HepG2 (cell line): ENCODE measurements around the gene LYPLA2. TPM values are rescaled to one million over a fixed set of nuclear protein-coding genes. Genes with fewer than 3 reads are reported as not detected.

Source experiments
- ATF7-NPFF ChIP-seq: sonication (generic); formaldehyde crosslinking; IDR thresholded peaks from 2 replicates; pipeline ENCODE4 v1.8.1; 2023; ENCODE audit warnings: mild to moderate bottlenecking, low read depth, missing genetic modification reagents, moderate library complexity
- DNMT3B ChIP-seq: conservative IDR thresholded peaks from 2 replicates; pipeline ENCODE4 v1.6.1; 2016; ENCODE audit warnings: missing biosample characterization, control low read depth
- EHMT2 ChIP-seq: fragments of 200-600 bp; sonication (generic); IDR thresholded peaks from 2 replicates; pipeline ENCODE4 v1.7.0; 2017; ENCODE audit warnings: antibody characterized with exemption, low read depth, low read length, borderline replicate concordance
- ELF3 ChIP-seq: IDR thresholded peaks from 2 replicates; pipeline ENCODE4 v1.6.1; 2016; ENCODE audit warnings: missing genetic modification reagents, missing compliant biosample characterization
- MIER3 ChIP-seq: IDR thresholded peaks from 2 replicates; pipeline ENCODE4 v1.6.1; 2016; ENCODE audit warnings: missing compliant biosample characterization, borderline replicate concordance
- PRPF4 ChIP-seq: fragments of 200-400 bp; formaldehyde crosslinking; IDR thresholded peaks from 2 replicates; pipeline ENCODE4 v1.6.1; 2016; ENCODE audit warnings: low read length, low read depth; ENCODE audit not compliant: poor library complexity, severe bottlenecking
- SOX13 ChIP-seq, 3 experiments: fragments of 450-650 bp in 1 of 3; sonication (generic) in 1 of 3; formaldehyde crosslinking in 1 of 3; IDR thresholded peaks in 2 of 3; conservative IDR thresholded peaks in 1 of 3; 2 replicates each; pipeline versions ENCODE4 v1.5.0 to v1.6.1; 2016 to 2020; ENCODE audit warnings: antibody characterized with exemption in 1 of 3, mild to moderate bottlenecking in 1 of 3, missing compliant biosample characterization in 1 of 3, missing genetic modification reagents in 1 of 3, moderate library complexity in 1 of 3
- TBL1XR1 ChIP-seq: fragments of 150-350 bp; IDR thresholded peaks from 2 replicates; pipeline ENCODE4 v1.6.1; 2014; ENCODE audit warnings: borderline replicate concordance, low read length; ENCODE audit not compliant: partially characterized antibody
- U2AF2 ChIP-seq: fragments of 200-400 bp; formaldehyde crosslinking; IDR thresholded peaks from 2 replicates; pipeline ENCODE4 v1.6.1; 2017; ENCODE audit warnings: low read depth, mild to moderate bottlenecking, low read length
- XRCC5 ChIP-seq: fragments of 200-400 bp; formaldehyde crosslinking; optimal IDR thresholded peaks from 2 replicates; pipeline ENCODE3; 2017; ENCODE audit warnings: mild to moderate bottlenecking, low read length
- ZBTB42 ChIP-seq: sonication (generic); formaldehyde crosslinking; IDR thresholded peaks from 2 replicates; pipeline ENCODE4 v1.5.0; 2020; ENCODE audit warnings: mild to moderate bottlenecking, missing genetic modification reagents
- ZFAT ChIP-seq: sonication (generic); formaldehyde crosslinking; conservative IDR thresholded peaks from 2 replicates; pipeline ENCODE4 v1.8.1; 2023; ENCODE audit warnings: missing genetic modification reagents, inconsistent platforms
- ZIK1 ChIP-seq: sonication (generic); formaldehyde crosslinking; IDR thresholded peaks from 2 replicates; pipeline ENCODE4 v1.5.0; 2020; ENCODE audit warnings: mild to moderate bottlenecking, low read depth, missing genetic modification reagents, borderline replicate concordance
- ZNF207 ChIP-seq: fragments of 450-650 bp; IDR thresholded peaks from 2 replicates; pipeline ENCODE4 v1.6.1; 2016; ENCODE audit warnings: antibody characterized with exemption, borderline replicate concordance
- ZNF678 ChIP-seq: sonication (generic); formaldehyde crosslinking; IDR thresholded peaks from 2 replicates; pipeline ENCODE4 v1.4.0; 2020; ENCODE audit warnings: mild to moderate bottlenecking, missing genetic modification reagents
- ZNF790 ChIP-seq: sonication (generic); formaldehyde crosslinking; IDR thresholded peaks from 2 replicates; pipeline ENCODE4 v1.8.0; 2022; ENCODE audit warnings: missing genetic modification reagents, mild to moderate bottlenecking, borderline replicate concordance
- polyA plus RNA-seq, 8 experiments: library from polyadenylated mRNA; depleted of rRNA in 3 of 8; stranded (reverse) in 7 of 8; unstranded in 1 of 8; fragments of >200 nt; fragmentation: Illumina TruSeq in 4 of 8; extraction: Trizol in 4 of 8; gene quantifications; 2 replicates each; pipeline versions ENCODE4 v1.2.1 to v1.2.3, GENCODE V29; 2011 to 2016; ENCODE audit warnings: low read depth in 4 of 8, missing spikeins in 1 of 8, mixed read lengths in 1 of 8; ENCODE audit not compliant: insufficient read depth in 1 of 8
- total RNA-seq, 5 experiments: library from RNA; depleted of rRNA; stranded (reverse); fragments of >200 nt; fragmentation: Illumina TruSeq; extraction: Trizol; gene quantifications; 2 replicates each; pipeline ENCODE4 v1.2.3, GENCODE V29; 2016; ENCODE audit warnings: low read depth in 1 of 5
- TF ChIP-seq, protein P1 (sequence below): sonication (generic); formaldehyde crosslinking; IDR thresholded peaks from 2 replicates; pipeline ENCODE4 v1.5.0; 2020; ENCODE audit warnings: missing genetic modification reagents, mild to moderate bottlenecking, borderline replicate concordance
- TF ChIP-seq, protein P2 (sequence below): sonication (generic); formaldehyde crosslinking; IDR thresholded peaks from 2 replicates; pipeline ENCODE4 v1.4.0; 2020; ENCODE audit warnings: mild to moderate bottlenecking, missing genetic modification reagents
- TF ChIP-seq, protein P3 (sequence below): sonication (generic); formaldehyde crosslinking; IDR thresholded peaks from 2 replicates; pipeline ENCODE4 v1.4.0; 2020; ENCODE audit warnings: missing genetic modification reagents
- TF ChIP-seq, protein P4 (sequence below): sonication (generic); formaldehyde crosslinking; IDR thresholded peaks from 2 replicates; pipeline ENCODE4 v1.4.0; 2020; ENCODE audit warnings: missing genetic modification reagents

The LYPLA2 gene
- total and polyA plus RNA-seq, 2 of the 13 experiments (the other 11 are each of a cell fraction or from before 2014, with no cell fraction given) = 72.1 to 73.2 TPM

DNA sequence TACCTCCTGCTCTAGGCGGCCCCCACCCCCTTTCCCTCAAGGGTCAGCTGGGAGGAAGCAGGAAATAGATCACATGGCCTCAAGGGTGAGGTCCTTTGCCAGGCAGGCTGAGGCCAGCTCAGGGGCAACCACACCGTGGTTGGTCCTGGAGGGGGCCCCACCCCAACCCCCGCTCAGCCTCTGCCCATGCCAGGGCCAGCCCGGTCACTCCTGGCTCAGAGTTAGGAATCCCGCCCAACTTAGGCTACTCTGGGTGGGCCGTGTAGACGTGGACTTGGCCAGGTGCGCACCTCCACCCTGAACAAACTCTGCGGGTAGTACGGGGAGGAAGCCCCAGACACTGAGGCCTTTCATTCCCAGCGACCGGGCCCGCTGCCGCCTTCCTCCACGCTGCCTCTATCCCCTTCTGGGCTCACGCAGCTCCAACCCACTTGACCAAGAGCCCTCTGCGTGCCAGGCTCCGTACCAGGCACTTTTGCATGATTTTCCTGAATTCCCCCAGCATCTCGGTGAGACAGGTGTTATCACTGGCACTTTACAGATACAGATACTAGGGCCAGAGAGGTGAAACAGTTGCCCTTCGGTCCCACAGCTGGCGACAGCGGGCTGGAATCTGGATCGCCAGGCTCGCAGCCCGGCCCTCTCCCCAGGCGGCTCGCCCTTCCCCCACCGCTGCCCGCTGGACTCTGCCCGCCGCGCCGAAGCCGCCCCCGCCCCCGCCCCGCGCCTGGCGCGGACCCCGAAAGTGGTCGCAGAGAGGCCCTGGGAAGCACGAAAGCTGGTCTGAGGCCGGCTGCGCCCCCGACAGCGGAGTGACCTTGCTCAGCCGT lies 8.8 kb downstream of the LYPLA2 start (continued):
- no peak for TF ChIP-seq ZNF678
- no peak for TF ChIP-seq ZFAT (CRISPR knock-in tag)
- TF ChIP-seq, protein P1, sequence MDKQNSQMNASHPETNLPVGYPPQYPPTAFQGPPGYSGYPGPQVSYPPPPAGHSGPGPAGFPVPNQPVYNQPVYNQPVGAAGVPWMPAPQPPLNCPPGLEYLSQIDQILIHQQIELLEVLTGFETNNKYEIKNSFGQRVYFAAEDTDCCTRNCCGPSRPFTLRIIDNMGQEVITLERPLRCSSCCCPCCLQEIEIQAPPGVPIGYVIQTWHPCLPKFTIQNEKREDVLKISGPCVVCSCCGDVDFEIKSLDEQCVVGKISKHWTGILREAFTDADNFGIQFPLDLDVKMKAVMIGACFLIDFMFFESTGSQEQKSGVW (CRISPR knock-in tag) = no peak
- TF ChIP-seq EHMT2 = no peak
- no peak for TF ChIP-seq PRPF4
- peak; percentile 72; the same call in 1 of the 2 replicates for TF ChIP-seq MIER3
- no peak for TF ChIP-seq U2AF2
- TF ChIP-seq, protein P2, sequence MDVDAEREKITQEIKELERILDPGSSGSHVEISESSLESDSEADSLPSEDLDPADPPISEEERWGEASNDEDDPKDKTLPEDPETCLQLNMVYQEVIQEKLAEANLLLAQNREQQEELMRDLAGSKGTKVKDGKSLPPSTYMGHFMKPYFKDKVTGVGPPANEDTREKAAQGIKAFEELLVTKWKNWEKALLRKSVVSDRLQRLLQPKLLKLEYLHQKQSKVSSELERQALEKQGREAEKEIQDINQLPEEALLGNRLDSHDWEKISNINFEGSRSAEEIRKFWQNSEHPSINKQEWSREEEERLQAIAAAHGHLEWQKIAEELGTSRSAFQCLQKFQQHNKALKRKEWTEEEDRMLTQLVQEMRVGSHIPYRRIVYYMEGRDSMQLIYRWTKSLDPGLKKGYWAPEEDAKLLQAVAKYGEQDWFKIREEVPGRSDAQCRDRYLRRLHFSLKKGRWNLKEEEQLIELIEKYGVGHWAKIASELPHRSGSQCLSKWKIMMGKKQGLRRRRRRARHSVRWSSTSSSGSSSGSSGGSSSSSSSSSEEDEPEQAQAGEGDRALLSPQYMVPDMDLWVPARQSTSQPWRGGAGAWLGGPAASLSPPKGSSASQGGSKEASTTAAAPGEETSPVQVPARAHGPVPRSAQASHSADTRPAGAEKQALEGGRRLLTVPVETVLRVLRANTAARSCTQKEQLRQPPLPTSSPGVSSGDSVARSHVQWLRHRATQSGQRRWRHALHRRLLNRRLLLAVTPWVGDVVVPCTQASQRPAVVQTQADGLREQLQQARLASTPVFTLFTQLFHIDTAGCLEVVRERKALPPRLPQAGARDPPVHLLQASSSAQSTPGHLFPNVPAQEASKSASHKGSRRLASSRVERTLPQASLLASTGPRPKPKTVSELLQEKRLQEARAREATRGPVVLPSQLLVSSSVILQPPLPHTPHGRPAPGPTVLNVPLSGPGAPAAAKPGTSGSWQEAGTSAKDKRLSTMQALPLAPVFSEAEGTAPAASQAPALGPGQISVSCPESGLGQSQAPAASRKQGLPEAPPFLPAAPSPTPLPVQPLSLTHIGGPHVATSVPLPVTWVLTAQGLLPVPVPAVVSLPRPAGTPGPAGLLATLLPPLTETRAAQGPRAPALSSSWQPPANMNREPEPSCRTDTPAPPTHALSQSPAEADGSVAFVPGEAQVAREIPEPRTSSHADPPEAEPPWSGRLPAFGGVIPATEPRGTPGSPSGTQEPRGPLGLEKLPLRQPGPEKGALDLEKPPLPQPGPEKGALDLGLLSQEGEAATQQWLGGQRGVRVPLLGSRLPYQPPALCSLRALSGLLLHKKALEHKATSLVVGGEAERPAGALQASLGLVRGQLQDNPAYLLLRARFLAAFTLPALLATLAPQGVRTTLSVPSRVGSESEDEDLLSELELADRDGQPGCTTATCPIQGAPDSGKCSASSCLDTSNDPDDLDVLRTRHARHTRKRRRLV (CRISPR knock-in tag) = no peak; the same call in 1 of the 2 replicates
- TF ChIP-seq ZBTB42 (CRISPR knock-in tag) = no peak
- TF ChIP-seq SOX13 (IDR thresholded peaks at IDR 0.05) = no peak
- no peak for TF ChIP-seq SOX13 (CRISPR knock-in tag; conservative IDR thresholded peaks at IDR 0.05 in 1 of 2, IDR thresholded peaks at IDR 0.05 in 1 of 2)
- no peak for TF ChIP-seq ZNF207
- TF ChIP-seq, protein P3, sequence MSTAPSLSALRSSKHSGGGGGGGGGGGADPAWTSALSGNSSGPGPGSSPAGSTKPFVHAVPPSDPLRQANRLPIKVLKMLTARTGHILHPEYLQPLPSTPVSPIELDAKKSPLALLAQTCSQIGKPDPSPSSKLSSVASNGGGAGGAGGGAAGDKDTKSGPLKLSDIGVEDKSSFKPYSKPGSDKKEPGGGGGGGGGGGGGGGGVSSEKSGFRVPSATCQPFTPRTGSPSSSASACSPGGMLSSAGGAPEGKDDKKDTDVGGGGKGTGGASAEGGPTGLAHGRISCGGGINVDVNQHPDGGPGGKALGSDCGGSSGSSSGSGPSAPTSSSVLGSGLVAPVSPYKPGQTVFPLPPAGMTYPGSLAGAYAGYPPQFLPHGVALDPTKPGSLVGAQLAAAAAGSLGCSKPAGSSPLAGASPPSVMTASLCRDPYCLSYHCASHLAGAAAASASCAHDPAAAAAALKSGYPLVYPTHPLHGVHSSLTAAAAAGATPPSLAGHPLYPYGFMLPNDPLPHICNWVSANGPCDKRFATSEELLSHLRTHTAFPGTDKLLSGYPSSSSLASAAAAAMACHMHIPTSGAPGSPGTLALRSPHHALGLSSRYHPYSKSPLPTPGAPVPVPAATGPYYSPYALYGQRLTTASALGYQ (CRISPR knock-in tag) = no peak
- peak; percentile 89 for TF ChIP-seq ELF3
- 0 out of 2 replicates have a peak, but pooled peaks have one; percentile 51 for TF ChIP-seq ZIK1 (CRISPR knock-in tag)
- TF ChIP-seq DNMT3B (CRISPR knock-in tag) = no peak
- no peak; the same call in 1 of the 2 replicates for TF ChIP-seq ZNF790 (CRISPR knock-in tag)
- no peak for TF ChIP-seq XRCC5
- no peak for TF ChIP-seq ATF7-NPFF (CRISPR knock-in tag)
- TF ChIP-seq TBL1XR1 = no peak
- TF ChIP-seq, protein P4, sequence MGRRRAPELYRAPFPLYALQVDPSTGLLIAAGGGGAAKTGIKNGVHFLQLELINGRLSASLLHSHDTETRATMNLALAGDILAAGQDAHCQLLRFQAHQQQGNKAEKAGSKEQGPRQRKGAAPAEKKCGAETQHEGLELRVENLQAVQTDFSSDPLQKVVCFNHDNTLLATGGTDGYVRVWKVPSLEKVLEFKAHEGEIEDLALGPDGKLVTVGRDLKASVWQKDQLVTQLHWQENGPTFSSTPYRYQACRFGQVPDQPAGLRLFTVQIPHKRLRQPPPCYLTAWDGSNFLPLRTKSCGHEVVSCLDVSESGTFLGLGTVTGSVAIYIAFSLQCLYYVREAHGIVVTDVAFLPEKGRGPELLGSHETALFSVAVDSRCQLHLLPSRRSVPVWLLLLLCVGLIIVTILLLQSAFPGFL (CRISPR knock-in tag) = no peak
